HFFc6 (cell line): ENCODE data around the gene THBD. TPM values are rescaled to one million over a fixed set of nuclear protein-coding genes. Genes with fewer than 3 reads are reported as not detected.

ENCODE experiments used
- DNase-seq: peaks from one replicate; pipeline ENCODE4 v3.0.0-alpha.2; 2018
- H3K27ac Mint-ChIP-seq: 2 replicates; pipeline ENCODE4 v1.8.0; 2020; ENCODE audit warnings: mild to moderate bottlenecking, mixed read lengths
- H3K27me3 Mint-ChIP-seq: 2 replicates; pipeline ENCODE4 v1.8.0; 2021; ENCODE audit warnings: mild to moderate bottlenecking, moderate library complexity, mixed read lengths; ENCODE audit not compliant: insufficient read depth
- H3K36me3 Mint-ChIP-seq: 2 replicates; pipeline ENCODE4 v1.8.0; 2021; ENCODE audit warnings: low read depth, mixed read lengths
- H3K4me1 Mint-ChIP-seq: 2 replicates; pipeline ENCODE4 v1.8.0; 2020; ENCODE audit warnings: low read depth, mixed read lengths
- H3K4me3 Mint-ChIP-seq: 2 replicates; pipeline ENCODE4 v1.8.0; 2020; ENCODE audit warnings: mild to moderate bottlenecking, moderate library complexity, mixed read lengths
- H3K9me3 Mint-ChIP-seq: 2 replicates; pipeline ENCODE4 v1.8.0; 2020; ENCODE audit warnings: mild to moderate bottlenecking, mixed read lengths
- total RNA-seq, 6 experiments: library from RNA; stranded (reverse); fragmentation: NEBNext Ultra II Directional; extraction: Animal tissue kit (Norgen Biotek cat#: 25700); gene quantifications; 2 replicates in 1 of 6; 3 replicates in 5 of 6; pipeline ENCODE4 v1.2.3, GENCODE V29; 2021
- TF ChIP-seq, protein P1 (sequence below): fragments of 200-600 bp; sonication (generic); IDR thresholded peaks from 2 replicates; pipeline ENCODE4 v1.5.0; 2021; ENCODE audit warnings: antibody characterized with exemption, mild to moderate bottlenecking

THBD gene
- total RNA-seq, 6 experiments from 2014 or later: 0.05 to 0.11 (median 0.09) TPM

GRCh38 chr20:23079926-23080325, 30.5 kb upstream of the THBD start:
- no peak overlapping the region for H3K4me3 Mint-ChIP-seq
- DNase-seq: no peak
- H3K9me3 Mint-ChIP-seq: no peaks in the 10 kb centered on the region
- no peaks in the 10 kb centered on the region for H3K36me3 Mint-ChIP-seq
- no peak overlapping the region for H3K27ac Mint-ChIP-seq
- peaks cover 22% of the 10 kb centered on the region for H3K27me3 Mint-ChIP-seq
- TF ChIP-seq, protein P1, sequence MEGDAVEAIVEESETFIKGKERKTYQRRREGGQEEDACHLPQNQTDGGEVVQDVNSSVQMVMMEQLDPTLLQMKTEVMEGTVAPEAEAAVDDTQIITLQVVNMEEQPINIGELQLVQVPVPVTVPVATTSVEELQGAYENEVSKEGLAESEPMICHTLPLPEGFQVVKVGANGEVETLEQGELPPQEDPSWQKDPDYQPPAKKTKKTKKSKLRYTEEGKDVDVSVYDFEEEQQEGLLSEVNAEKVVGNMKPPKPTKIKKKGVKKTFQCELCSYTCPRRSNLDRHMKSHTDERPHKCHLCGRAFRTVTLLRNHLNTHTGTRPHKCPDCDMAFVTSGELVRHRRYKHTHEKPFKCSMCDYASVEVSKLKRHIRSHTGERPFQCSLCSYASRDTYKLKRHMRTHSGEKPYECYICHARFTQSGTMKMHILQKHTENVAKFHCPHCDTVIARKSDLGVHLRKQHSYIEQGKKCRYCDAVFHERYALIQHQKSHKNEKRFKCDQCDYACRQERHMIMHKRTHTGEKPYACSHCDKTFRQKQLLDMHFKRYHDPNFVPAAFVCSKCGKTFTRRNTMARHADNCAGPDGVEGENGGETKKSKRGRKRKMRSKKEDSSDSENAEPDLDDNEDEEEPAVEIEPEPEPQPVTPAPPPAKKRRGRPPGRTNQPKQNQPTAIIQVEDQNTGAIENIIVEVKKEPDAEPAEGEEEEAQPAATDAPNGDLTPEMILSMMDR: no peak
- H3K4me1 Mint-ChIP-seq: no peaks in the 10 kb centered on the region

DNA sequence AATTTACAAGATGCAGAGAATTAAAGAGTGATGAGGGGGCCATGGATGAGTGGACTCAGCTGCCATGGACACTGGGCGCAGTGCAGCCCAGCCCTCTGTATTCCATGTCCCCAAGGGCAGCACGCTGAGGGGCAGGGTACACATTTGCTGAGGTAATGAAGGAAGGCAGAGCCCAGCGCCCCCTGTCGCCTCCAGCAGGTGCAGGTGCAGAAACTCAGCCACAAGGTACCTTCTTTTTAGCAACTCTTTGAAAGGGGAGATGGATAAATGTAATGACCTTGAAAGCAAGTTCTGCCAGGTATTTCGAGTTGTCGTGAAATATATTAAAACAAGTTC, 29.5 kb upstream of the THBD start:
- Mint-ChIP-seq H3K27me3 (peaks cover 25% of the 10 kb centered on the region), H3K4me1 (no peaks in the 10 kb centered on the region), H3K4me3 (no peak overlapping the region), H3K36me3 (no peaks in the 10 kb centered on the region), H3K9me3 (no peaks in the 10 kb centered on the region), H3K27ac (no peak overlapping the region)
- TF ChIP-seq, protein P1: peak; percentile 63
- no peak for DNase-seq

DNA sequence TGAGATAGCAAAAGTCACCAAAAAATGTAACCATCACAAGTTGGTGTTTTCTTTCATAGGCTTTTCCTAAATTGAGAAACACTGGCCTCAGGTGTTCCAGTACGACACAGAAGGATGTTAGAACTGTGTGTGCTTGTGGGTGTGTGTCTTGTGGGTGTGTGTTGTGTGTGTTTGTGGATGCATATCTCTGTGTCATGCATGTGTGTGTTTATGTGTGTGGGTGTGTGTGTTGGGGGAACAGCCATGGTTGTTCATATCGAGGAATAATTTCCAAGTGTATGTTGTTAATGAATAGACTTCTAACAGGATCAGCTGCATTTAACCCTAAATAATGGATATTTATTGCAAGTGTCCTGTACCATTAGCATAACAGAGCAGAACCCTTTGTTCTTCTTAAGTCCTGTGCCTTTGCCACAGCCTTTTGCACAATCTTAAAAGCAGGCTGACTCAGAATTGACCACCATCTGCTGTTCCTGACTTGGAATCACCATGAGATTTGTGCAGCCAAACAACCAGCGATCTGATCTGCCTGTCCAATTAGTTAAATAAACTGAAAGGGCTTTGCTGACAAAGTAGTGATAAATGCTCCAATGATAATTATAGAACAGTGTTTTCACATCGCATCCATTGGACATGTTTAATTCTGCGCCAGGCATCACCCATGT, 29.0 kb upstream of the THBD start:
- H3K27ac Mint-ChIP-seq: no peak overlapping the region
- no peak overlapping the region for H3K4me3 Mint-ChIP-seq
- H3K9me3 Mint-ChIP-seq: no peaks in the 10 kb centered on the region
- no peaks in the 10 kb centered on the region for H3K36me3 Mint-ChIP-seq
- TF ChIP-seq, protein P1: no peak
- H3K27me3 Mint-ChIP-seq: peaks cover 25% of the 10 kb centered on the region
- no peaks in the 10 kb centered on the region for H3K4me1 Mint-ChIP-seq
- DNase-seq: no peak

DNA sequence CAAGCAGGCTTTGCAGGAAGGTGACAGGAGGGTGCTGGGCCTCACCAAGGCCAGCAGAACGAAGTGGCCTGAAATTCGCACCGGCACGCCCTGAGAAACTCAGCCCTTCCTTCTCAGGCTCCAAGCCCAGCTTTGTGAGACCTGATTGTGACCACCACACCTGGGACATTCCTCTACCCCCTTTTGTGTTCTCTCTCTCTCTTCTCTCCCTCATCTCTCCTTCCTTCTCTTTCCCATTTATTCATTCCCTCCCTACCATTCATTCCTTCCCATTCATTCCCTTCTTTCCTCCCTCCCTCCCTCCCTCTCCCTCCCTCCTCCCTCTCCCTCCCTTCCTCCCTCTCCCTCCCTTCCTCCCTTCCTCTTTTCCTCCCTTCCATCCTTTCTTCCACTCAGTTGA, 27.8 kb upstream of the THBD start:
- TF ChIP-seq, protein P1: no peak
- no peak for DNase-seq
- Mint-ChIP-seq H3K27me3 (peaks cover 24% of the 10 kb centered on the region), H3K4me1 (no peaks in the 10 kb centered on the region), H3K9me3 (no peaks in the 10 kb centered on the region), H3K4me3 (no peak overlapping the region), H3K27ac (no peak overlapping the region), H3K36me3 (no peaks in the 10 kb centered on the region)

GRCh38 chr20:23074052-23074451, 24.6 kb upstream of the THBD start:
- DNase-seq: no peak
- TF ChIP-seq, protein P1: no peak
- H3K4me1 Mint-ChIP-seq: no peaks in the 10 kb centered on the region
- no peaks in the 10 kb centered on the region for H3K36me3 Mint-ChIP-seq
- no peak overlapping the region for H3K27ac Mint-ChIP-seq
- no peak overlapping the region for H3K4me3 Mint-ChIP-seq
- peaks cover 13% of the 10 kb centered on the region for H3K27me3 Mint-ChIP-seq
- no peaks in the 10 kb centered on the region for H3K9me3 Mint-ChIP-seq
